CD8-positive, alpha-beta memory T cell (primary cell): ENCODE results near the gene MEGF10. TPM values are rescaled to one million over a fixed set of nuclear protein-coding genes. Genes with fewer than 3 reads are reported as not detected.

Experiments
- CTCF ChIA-PET: fragments of 350-600 bp; sonication (Branson Sonifier 250); formaldehyde crosslinking; loops from one replicate; lab custom pipeline; 2021; ENCODE audit warnings: antibody characterized with exemption; lab: Charles Lee
- POLR2A ChIA-PET: fragments of 350-600 bp; sonication (Branson Sonifier 250); formaldehyde crosslinking; loops from one replicate; lab custom pipeline; 2021; ENCODE audit warnings: antibody characterized with exemption; lab: Charles Lee
- DNase-seq, 5 donors: peaks; one replicate each; pipeline versions ENCODE4 v3.0.0 to v3.0.0-alpha.2; 2020 to 2022; ENCODE audit warnings: mixed read lengths in 1 of 5
- H3K27ac ChIP-seq: one replicate; pipeline ENCODE4 v1.7.0; 2013; ENCODE audit warnings: low read depth, mild to moderate bottlenecking, low read length, moderate library complexity
- H3K27me3 ChIP-seq: 2 replicates; pipeline ENCODE4 v1.7.0; 2013; ENCODE audit warnings: low read length, mild to moderate bottlenecking; ENCODE audit not compliant: insufficient read depth, poor library complexity, severe bottlenecking
- H3K36me3 ChIP-seq: 2 replicates; pipeline ENCODE4 v1.7.0; 2013; ENCODE audit warnings: mild to moderate bottlenecking, low read length, moderate library complexity; ENCODE audit not compliant: insufficient read depth
- H3K4me1 ChIP-seq: 2 replicates; pipeline ENCODE4 v1.7.0; 2013; ENCODE audit warnings: mild to moderate bottlenecking, low read length, moderate library complexity; ENCODE audit not compliant: insufficient read depth
- H3K4me3 ChIP-seq: 2 replicates; pipeline ENCODE4 v1.7.0; 2013; ENCODE audit warnings: mild to moderate bottlenecking, low read length
- H3K9me3 ChIP-seq: 2 replicates; pipeline ENCODE4 v1.7.0; 2013; ENCODE audit warnings: mild to moderate bottlenecking, low read length
- H3K27ac Mint-ChIP-seq, 8 donors: one replicate each; pipeline ENCODE4 v1.8.0; 2020 to 2021; ENCODE audit warnings: mixed read lengths in 8 of 8, mild to moderate bottlenecking in 6 of 8, inconsistent platforms in 3 of 8, moderate library complexity in 3 of 8
- H3K27me3 Mint-ChIP-seq, 2 donors: one replicate each; pipeline ENCODE4 v1.8.0; 2020 to 2021; ENCODE audit warnings: mixed read lengths in 2 of 2, mild to moderate bottlenecking in 1 of 2, moderate library complexity in 1 of 2
- H3K36me3 Mint-ChIP-seq, 3 donors: one replicate each; pipeline ENCODE4 v1.8.0; 2020 to 2021; ENCODE audit warnings: mixed read lengths in 3 of 3, inconsistent platforms in 1 of 3, mild to moderate bottlenecking in 1 of 3
- H3K4me1 Mint-ChIP-seq, 3 donors: one replicate each; pipeline ENCODE4 v1.8.0; 2020 to 2021; ENCODE audit warnings: mixed read lengths in 3 of 3, inconsistent platforms in 1 of 3, mild to moderate bottlenecking in 1 of 3
- H3K4me3 Mint-ChIP-seq, 7 donors: one replicate each; pipeline ENCODE4 v1.8.0; 2020 to 2021; ENCODE audit warnings: mixed read lengths in 7 of 7, mild to moderate bottlenecking in 6 of 7, moderate library complexity in 4 of 7, inconsistent platforms in 2 of 7
- H3K9me3 Mint-ChIP-seq, 5 donors: one replicate each; pipeline ENCODE4 v1.8.0; 2020 to 2022; ENCODE audit warnings: mixed read lengths in 5 of 5, mild to moderate bottlenecking in 3 of 5, moderate library complexity in 2 of 5, inconsistent platforms in 1 of 5
- polyA plus RNA-seq: library from polyadenylated mRNA; unstranded; fragments of 300-500 nt; fragmentation: Illumina TruSeq; gene quantifications from one replicate; pipeline ENCODE4 v1.2.3, GENCODE V29; 2021
- total RNA-seq, 2 experiments: library from RNA; stranded (reverse); gene quantifications; one replicate each; pipeline ENCODE4 v1.2.3, GENCODE V29; 2021

Gene MEGF10
- total and polyA plus RNA-seq, 3 experiments from 2014 or later, result not detected

DNA sequence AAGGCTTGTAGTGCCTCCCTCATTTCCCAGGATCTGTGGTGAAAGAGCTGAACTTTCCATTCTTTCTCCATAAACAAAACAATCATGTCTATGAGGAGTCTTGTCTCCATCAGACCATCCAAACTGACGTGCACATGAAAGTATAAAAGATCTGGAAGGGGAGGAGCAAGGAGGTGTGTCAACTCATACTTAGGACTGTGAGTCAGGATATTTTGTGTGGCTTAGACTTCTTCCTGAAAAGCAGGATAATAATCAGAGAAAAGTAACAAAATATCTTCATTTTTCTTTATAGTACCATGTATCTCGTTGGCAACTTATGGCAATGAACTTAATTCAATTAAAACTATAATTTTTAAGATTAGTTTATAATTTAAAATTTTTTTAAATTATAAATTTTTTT lies 130.9 kb downstream of the MEGF10 start:
- no peak overlapping the region for H3K4me3 Mint-ChIP-seq
- peaks cover 0 to 6% (median 4%) of the 10 kb centered on the region in 3 donors for H3K4me1 Mint-ChIP-seq
- Histone ChIP-seq H3K27ac (no peak overlapping the region), H3K36me3 (no peaks in the 10 kb centered on the region), H3K4me3 (no peak overlapping the region), H3K4me1 (no peaks in the 10 kb centered on the region), H3K27me3 (no peaks in the 10 kb centered on the region), H3K9me3 (no peaks in the 10 kb centered on the region)
- no peaks in the 10 kb centered on the region for H3K9me3 Mint-ChIP-seq
- DNase-seq, result no peak
- peaks cover 0 to 6% of the 10 kb centered on the region in 2 donors for H3K27me3 Mint-ChIP-seq
- ChIA-PET POLR2A (no interaction called here), CTCF (no interaction called here)
- H3K27ac Mint-ChIP-seq, result no peak overlapping the region
- H3K36me3 Mint-ChIP-seq, result no peaks in the 10 kb centered on the region

DNA sequence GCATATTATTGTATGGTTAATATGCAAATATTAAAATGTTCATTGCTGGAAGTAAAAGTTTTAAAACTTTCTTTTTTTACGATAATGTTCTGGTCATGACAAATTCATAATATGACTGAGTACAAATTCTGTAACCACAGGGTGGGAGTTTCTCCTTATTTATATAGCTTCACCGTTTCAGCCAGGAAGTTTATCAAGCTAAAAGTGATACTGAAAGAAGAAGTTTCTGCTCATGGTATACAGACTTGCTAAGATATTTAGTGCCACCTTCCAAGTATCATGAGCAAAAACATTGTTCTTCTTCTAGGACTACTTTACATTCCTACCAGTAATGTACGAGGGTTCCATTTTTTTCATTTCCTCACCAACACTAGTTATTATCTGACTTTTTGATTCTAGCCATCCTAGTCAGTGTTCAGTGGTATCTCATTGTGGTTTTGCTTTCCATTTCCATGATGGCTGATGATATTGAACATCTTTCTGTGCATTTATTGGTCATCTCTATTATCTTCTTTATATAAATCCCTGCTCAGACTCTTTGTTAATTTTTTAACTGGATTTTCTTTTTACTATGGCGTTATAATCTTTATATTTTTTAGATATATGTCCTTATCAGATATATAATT lies 132.7 kb downstream of the MEGF10 start:
- no peaks in the 10 kb centered on the region for H3K36me3 Mint-ChIP-seq

DNA sequence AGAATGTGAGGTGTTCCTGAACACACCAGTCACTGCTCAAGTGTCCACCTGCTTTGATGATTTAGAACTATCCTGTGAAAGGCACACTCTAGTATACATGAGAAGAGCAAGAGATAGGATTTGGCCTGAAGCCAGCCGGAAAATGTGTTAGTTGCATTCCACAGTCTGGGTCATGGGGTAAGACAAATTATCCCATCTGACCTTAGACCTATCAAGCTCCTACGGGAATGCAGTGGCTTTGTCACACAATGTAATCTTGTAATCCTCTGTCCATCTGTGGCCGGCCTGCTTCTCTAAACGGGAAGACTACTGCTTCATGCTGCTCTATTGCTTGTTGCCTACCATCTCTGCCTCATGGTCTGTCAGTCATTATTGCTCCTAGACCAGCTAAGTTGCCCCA lies 134.4 kb downstream of the MEGF10 start:
- POLR2A ChIA-PET, result no interaction called here
- H3K27me3 Mint-ChIP-seq, result peaks cover 2 to 16% of the 10 kb centered on the region in 2 donors
- Histone ChIP-seq H3K4me3 (no peak overlapping the region), H3K9me3 (no peaks in the 10 kb centered on the region), H3K4me1 (no peaks in the 10 kb centered on the region), H3K36me3 (no peaks in the 10 kb centered on the region), H3K27me3 (no peaks in the 10 kb centered on the region), H3K27ac (no peak overlapping the region)
- CTCF ChIA-PET, result no interaction called here
- peaks cover 0 to 6% (median 4%) of the 10 kb centered on the region in 3 donors for H3K4me1 Mint-ChIP-seq
- H3K36me3 Mint-ChIP-seq, result no peaks in the 10 kb centered on the region
- no peak for DNase-seq
- H3K4me3 Mint-ChIP-seq, result no peak overlapping the region
- no peaks in the 10 kb centered on the region for H3K9me3 Mint-ChIP-seq
- H3K27ac Mint-ChIP-seq, result no peak overlapping the region

More for the DNA sequence above, 132.7 kb downstream of the MEGF10 start:
- no peaks in the 10 kb centered on the region for H3K4me1 ChIP-seq
- ChIA-PET POLR2A (no interaction called here), CTCF (no interaction called here)
- Mint-ChIP-seq H3K27ac (no peak overlapping the region), H3K27me3 (peaks cover 2 to 16% of the 10 kb centered on the region in 2 donors), H3K4me1 (peaks cover 0 to 6% (median 4%) of the 10 kb centered on the region in 3 donors), H3K9me3 (no peaks in the 10 kb centered on the region), H3K4me3 (no peak overlapping the region)
- H3K27ac ChIP-seq, result no peak overlapping the region
- no peaks in the 10 kb centered on the region for H3K9me3 ChIP-seq
- no peak overlapping the region for H3K4me3 ChIP-seq
- no peaks in the 10 kb centered on the region for H3K36me3 ChIP-seq
- no peak for DNase-seq
- H3K27me3 ChIP-seq, result no peaks in the 10 kb centered on the region

DNA sequence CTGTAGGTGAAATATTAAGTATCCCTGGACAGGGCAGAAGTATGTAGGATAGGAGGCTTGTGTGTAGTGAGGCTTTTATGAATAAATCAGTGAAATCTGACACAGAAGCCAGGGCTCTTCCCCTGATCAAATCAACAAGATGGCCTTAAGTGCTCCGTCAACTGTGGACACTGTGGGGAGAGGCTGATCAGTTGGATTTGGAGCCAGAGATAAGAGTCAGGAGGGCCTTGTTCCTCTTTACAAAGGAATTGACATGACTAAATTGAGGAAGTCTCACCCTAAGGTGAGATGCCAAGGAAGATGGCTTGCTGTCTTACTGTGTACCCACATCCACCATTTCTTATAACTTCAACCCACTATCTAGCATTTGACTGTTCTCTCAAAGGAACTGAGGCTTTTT lies 135.3 kb downstream of the MEGF10 start:
- Histone ChIP-seq H3K27ac (no peak overlapping the region), H3K9me3 (no peaks in the 10 kb centered on the region), H3K4me3 (no peak overlapping the region), H3K4me1 (no peaks in the 10 kb centered on the region), H3K36me3 (no peaks in the 10 kb centered on the region), H3K27me3 (no peaks in the 10 kb centered on the region)
- no peak for DNase-seq
- H3K36me3 Mint-ChIP-seq, result no peaks in the 10 kb centered on the region
- peaks cover 2 to 16% of the 10 kb centered on the region in 2 donors for H3K27me3 Mint-ChIP-seq
- ChIA-PET CTCF (no interaction called here), POLR2A (no interaction called here)
- no peaks in the 10 kb centered on the region for H3K9me3 Mint-ChIP-seq
- no peak overlapping the region for H3K27ac Mint-ChIP-seq
- H3K4me3 Mint-ChIP-seq, result no peak overlapping the region
- H3K4me1 Mint-ChIP-seq, result peaks cover 0 to 6% (median 4%) of the 10 kb centered on the region in 3 donors

DNA sequence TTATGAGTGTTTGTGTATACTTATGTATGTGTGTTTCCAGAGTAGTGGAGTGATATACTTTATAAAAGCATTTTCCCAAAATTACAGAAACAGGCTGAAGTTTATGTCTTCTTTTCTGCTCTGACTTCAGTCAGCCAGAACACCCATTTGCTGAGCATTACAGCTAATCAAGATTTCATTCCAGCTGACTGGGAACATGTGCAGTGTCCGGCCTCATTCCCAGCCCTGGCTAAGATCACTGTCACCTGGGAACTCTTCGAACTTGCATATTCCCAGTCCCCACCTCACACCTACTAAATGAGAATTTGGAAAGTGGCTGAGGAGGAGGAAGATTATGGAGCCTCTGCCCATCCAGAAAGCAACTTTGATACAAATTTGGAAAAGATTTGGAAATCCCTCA lies 136.1 kb downstream of the MEGF10 start:
- H3K27me3 Mint-ChIP-seq, result peaks cover 2 to 16% of the 10 kb centered on the region in 2 donors
- no peaks in the 10 kb centered on the region for H3K36me3 ChIP-seq
- POLR2A ChIA-PET, result no interaction called here

DNA sequence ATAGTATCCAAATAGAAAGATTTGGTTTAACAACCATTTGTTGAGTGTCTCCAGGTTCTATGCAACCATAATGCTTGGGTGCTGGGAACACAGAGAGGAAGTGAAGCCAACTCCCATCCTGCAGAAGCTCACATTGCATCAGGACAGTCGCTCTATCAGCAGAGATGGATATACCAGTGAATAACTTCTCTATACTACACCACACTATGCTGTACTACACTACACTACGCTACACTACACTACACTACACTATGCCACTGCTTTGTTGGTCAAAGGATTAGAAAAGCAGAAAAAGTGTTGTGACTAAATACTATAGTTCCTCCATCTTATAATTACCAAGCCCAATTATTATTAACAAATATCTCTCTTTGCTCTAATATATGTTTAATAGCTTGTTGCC lies 137.7 kb downstream of the MEGF10 start:
- Histone ChIP-seq H3K27ac (no peak overlapping the region), H3K27me3 (no peaks in the 10 kb centered on the region), H3K4me1 (no peaks in the 10 kb centered on the region), H3K36me3 (no peaks in the 10 kb centered on the region), H3K4me3 (no peak overlapping the region), H3K9me3 (no peaks in the 10 kb centered on the region)
- H3K9me3 Mint-ChIP-seq, result no peaks in the 10 kb centered on the region
- no peak overlapping the region for H3K4me3 Mint-ChIP-seq
- no peak for DNase-seq
- CTCF ChIA-PET, result no interaction called here
- H3K4me1 Mint-ChIP-seq, result peaks cover 0 to 2% (median 2%) of the 10 kb centered on the region in 3 donors
- POLR2A ChIA-PET, result no interaction called here
- H3K27ac Mint-ChIP-seq, result no peak overlapping the region
- no peaks in the 10 kb centered on the region for H3K36me3 Mint-ChIP-seq
- peaks cover 2 to 16% of the 10 kb centered on the region in 2 donors for H3K27me3 Mint-ChIP-seq

More for the DNA sequence above, 136.1 kb downstream of the MEGF10 start:
- Mint-ChIP-seq H3K27ac (no peak overlapping the region), H3K4me3 (no peak overlapping the region), H3K36me3 (no peaks in the 10 kb centered on the region), H3K9me3 (no peaks in the 10 kb centered on the region), H3K4me1 (peaks cover 0 to 6% (median 4%) of the 10 kb centered on the region in 3 donors)
- Histone ChIP-seq H3K27me3 (no peaks in the 10 kb centered on the region), H3K4me3 (no peak overlapping the region), H3K9me3 (no peaks in the 10 kb centered on the region), H3K4me1 (no peaks in the 10 kb centered on the region), H3K27ac (no peak overlapping the region)
- CTCF ChIA-PET, result no interaction called here
- no peak for DNase-seq

DNA sequence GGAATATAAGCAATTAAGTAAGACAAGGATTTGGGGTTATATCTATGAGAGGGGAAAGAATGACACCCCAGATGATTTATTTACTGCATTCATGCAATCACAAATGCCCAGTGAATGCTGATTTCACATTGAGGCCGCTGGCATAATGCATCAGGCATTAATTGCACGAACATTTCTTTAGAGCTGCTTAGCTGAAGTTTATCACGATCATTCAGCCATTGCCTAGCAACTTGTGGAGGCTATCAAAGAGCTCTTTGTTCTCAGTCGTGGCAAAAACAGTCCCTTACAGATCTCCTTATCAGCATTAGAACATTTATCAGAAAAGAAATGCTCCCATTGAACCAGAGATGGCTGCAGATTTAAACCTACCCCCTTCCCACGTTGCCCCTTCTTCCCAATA lies 138.2 kb downstream of the MEGF10 start:
- H3K4me3 Mint-ChIP-seq, result no peak overlapping the region
- POLR2A ChIA-PET, result no interaction called here

DNA sequence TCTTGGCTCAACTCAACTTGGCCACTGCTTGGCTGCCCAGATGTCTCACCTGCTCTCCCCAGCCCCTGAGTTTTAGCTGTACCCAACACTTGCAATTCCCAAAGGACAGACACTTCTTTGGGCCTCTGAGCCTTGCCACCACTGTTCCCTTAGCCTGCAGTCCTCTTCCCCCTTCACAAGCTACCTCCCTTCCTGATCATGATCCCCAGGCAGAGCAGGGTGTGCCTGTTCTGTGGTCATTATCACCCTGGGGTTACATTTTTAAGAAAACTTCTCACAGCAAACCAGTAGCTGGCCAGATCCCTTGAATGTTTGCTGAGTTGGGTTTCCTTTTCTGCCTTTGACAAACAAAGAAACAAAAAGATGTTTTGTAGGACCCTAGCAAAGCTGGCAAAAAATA lies 139.3 kb downstream of the MEGF10 start:
- no peak overlapping the region for H3K4me3 ChIP-seq

More for the DNA sequence above, 138.2 kb downstream of the MEGF10 start:
- H3K36me3 Mint-ChIP-seq, result no peaks in the 10 kb centered on the region
- H3K4me1 ChIP-seq, result no peaks in the 10 kb centered on the region
- no peaks in the 10 kb centered on the region for H3K9me3 Mint-ChIP-seq
- no peaks in the 10 kb centered on the region for H3K9me3 ChIP-seq
- H3K36me3 ChIP-seq, result no peaks in the 10 kb centered on the region
- no peak overlapping the region for H3K27ac Mint-ChIP-seq
- CTCF ChIA-PET, result no interaction called here
- H3K27me3 ChIP-seq, result no peaks in the 10 kb centered on the region
- no peak overlapping the region for H3K27ac ChIP-seq
- H3K4me1 Mint-ChIP-seq, result no peaks in the 10 kb centered on the region
- H3K4me3 ChIP-seq, result no peak overlapping the region
- peaks cover 2 to 16% of the 10 kb centered on the region in 2 donors for H3K27me3 Mint-ChIP-seq
- DNase-seq, result no peak

More for the DNA sequence above, 139.3 kb downstream of the MEGF10 start:
- H3K36me3 Mint-ChIP-seq, result no peaks in the 10 kb centered on the region
- ChIA-PET CTCF (no interaction called here), POLR2A (no interaction called here)
- no peak for DNase-seq
- Histone ChIP-seq H3K27ac (no peak overlapping the region), H3K4me1 (no peaks in the 10 kb centered on the region), H3K9me3 (no peaks in the 10 kb centered on the region), H3K36me3 (no peaks in the 10 kb centered on the region), H3K27me3 (no peaks in the 10 kb centered on the region)
- H3K9me3 Mint-ChIP-seq, result no peaks in the 10 kb centered on the region
- no peak overlapping the region for H3K4me3 Mint-ChIP-seq
- H3K27ac Mint-ChIP-seq, result no peak overlapping the region
- H3K4me1 Mint-ChIP-seq, result no peaks in the 10 kb centered on the region
- H3K27me3 Mint-ChIP-seq, result peaks cover 2 to 12% of the 10 kb centered on the region in 2 donors
